ENCODE data around the gene PPP2R5C. TPM values are rescaled to one million over a fixed set of nuclear protein-coding genes. Genes with fewer than 3 reads are reported as not detected.

Gene PPP2R5C
- total and polyA plus RNA-seq, 2 of the 8 experiments (the other 6 are each of a cell fraction or from before 2014, with no cell fraction given) = 49.6 to 95.9 TPM

GRCh38 chr14:101862177-101862576, 100.7 kb downstream of the PPP2R5C start:
- H4K91ac ChIP-seq (replicated peaks; ENCODE audit: insufficient read length, low read length) = no peak overlapping the region
- no peak overlapping the region for H2BK5ac ChIP-seq (ENCODE audit: low read depth, low read length)
- H3K56ac ChIP-seq (replicated peaks; ENCODE audit: insufficient read length, low read depth, low read length) = no peak overlapping the region
- H4K8ac ChIP-seq (ENCODE audit: extremely low read depth, insufficient read depth, low read length) = no peak overlapping the region
- H3K79me1 ChIP-seq (ENCODE audit: low read depth, low read length) = no peaks in the 10 kb centered on the region; the same call in 1 of the 2 replicates
- H3K9ac ChIP-seq (replicated peaks in 1 of 4; ENCODE audit: extremely low read depth in 1 of 4, low read depth in 3 of 4, low read length in 3 of 4) = no peak overlapping the region
- H2BK15ac ChIP-seq (ENCODE audit: low read length) = no peak overlapping the region
- no peak overlapping the region for H3K14ac ChIP-seq (ENCODE audit: insufficient read length)
- H3K9me3 ChIP-seq (ENCODE audit: insufficient read depth in 2 of 2, low read depth in 1 of 2, low read length in 1 of 2) = no peaks in the 10 kb centered on the region
- ChIA-PET POLR2A (ENCODE audit: partially characterized antibody) (no interaction called here), CTCF (ENCODE audit: partially characterized antibody) (interaction anchor here (0.7 kb wide), 1 partner anchor 92 kb away, joined by 3 read pairs; no protein-coding TSS in a partner anchor)
- no peaks in the 10 kb centered on the region for H3K23me2 ChIP-seq (ENCODE audit: low read depth, low read length)
- no peak overlapping the region for H4K5ac ChIP-seq (ENCODE audit: insufficient read length, low read depth, low read length)
- WGBS, 2 experiments (ENCODE audit: extremely low coverage in 1 of 2, insufficient coverage in 1 of 2, insufficient read length in 1 of 2, insufficient replicate concordance in 2 of 2, low coverage in 1 of 2, low lambda C conversion rate in 2 of 2, missing lambda C conversion rate in 1 of 2) = 95% methylated on average over 4 of the region's 4 CpGs; no CpG with 5 or more reads in 1 of the 2 experiments
- H3K4me3 ChIP-seq (ENCODE audit: extremely low read depth in 1 of 4, insufficient read depth in 2 of 4, low read depth in 3 of 4, low read length in 4 of 4) = no peak overlapping the region
- TF ChIP-seq HDAC2 (IDR thresholded peaks at IDR 0.05; ENCODE audit: borderline replicate concordance in 1 of 2, low read depth in 2 of 2, low read length in 2 of 2) (no peak), SAP30 (IDR thresholded peaks at IDR 0.05; ENCODE audit: insufficient read depth, insufficient replicate concordance, low read length) (no peak), SP2 (IDR thresholded peaks at IDR 0.05; ENCODE audit: low read length) (no peak), JUN (IDR thresholded peaks at IDR 0.05; ENCODE audit: low read depth, low read length) (no peak)
- no peak overlapping the region for H2BK120ac ChIP-seq (replicated peaks; ENCODE audit: low read depth, low read length)
- H3K18ac ChIP-seq (ENCODE audit: extremely low read depth, low read length) = no peak overlapping the region
- FAIRE-seq (no peak), DNase-seq (ENCODE audit: low read depth in 1 of 2, low spot score in 2 of 2) (no peak)
- H2AFZ ChIP-seq (ENCODE audit: low read length) = no peak overlapping the region
- H3K23ac ChIP-seq (ENCODE audit: insufficient read length) = no peak overlapping the region
- no peaks in the 10 kb centered on the region for H3K27me3 ChIP-seq (replicated peaks in 1 of 4; ENCODE audit: control insufficient read depth in 3 of 4, extremely low read depth in 1 of 4, insufficient read depth in 3 of 4, low read length in 3 of 4)
- peaks cover 0 to 6% (median 0%) of the 10 kb centered on the region in 4 experiments; a peak in 2 of 8 replicates for H3K36me3 ChIP-seq (ENCODE audit: control insufficient read depth in 2 of 4, insufficient read depth in 4 of 4, low read length in 3 of 4)
- no peak overlapping the region for H2BK12ac ChIP-seq (ENCODE audit: low read depth, low read length)
- H2BK20ac ChIP-seq (ENCODE audit: low read length) = no peak overlapping the region
- H3K27ac ChIP-seq (ENCODE audit: low read depth, low read length) = no peak overlapping the region
- no peaks in the 10 kb centered on the region for H3K79me2 ChIP-seq (ENCODE audit: control insufficient read depth in 1 of 2, insufficient read depth in 2 of 2, low read length in 2 of 2)
- no peak overlapping the region for H3K4me2 ChIP-seq (ENCODE audit: insufficient read depth in 1 of 2, low read depth in 2 of 2, low read length in 2 of 2)
- H4K20me1 ChIP-seq (replicated peaks in 1 of 2; ENCODE audit: control insufficient read depth in 1 of 2, insufficient read depth in 2 of 2, low read length in 2 of 2) = peaks cover 2 to 5% of the 10 kb centered on the region in 2 experiments
- no peaks in the 10 kb centered on the region for H3K4me1 ChIP-seq (replicated peaks in 1 of 4; ENCODE audit: control insufficient read depth in 3 of 4, insufficient read depth in 4 of 4, low read length in 3 of 4)
- no peak overlapping the region for H2AK5ac ChIP-seq (ENCODE audit: low read depth, low read length)
- H3K4ac ChIP-seq (replicated peaks; ENCODE audit: insufficient read length, low read depth, low read length) = no peak overlapping the region
